ENCODE data around the gene KCTD2. TPM values are rescaled to one million over a fixed set of nuclear protein-coding genes. Genes with fewer than 3 reads are reported as not detected.
A peak's percentile ranks its signal among the peaks of the same experiment; 100 is the strongest.

The KCTD2 gene
- total and polyA plus RNA-seq, 9 of the 15 experiments (the other 6 are each of a cell fraction or from before 2014, with no cell fraction given), result 1.7 to 32.9 (median 15.8) TPM

GRCh38 chr17:75096082-75096625, 49.1 kb downstream of the KCTD2 start (continued):
- TF ChIP-seq FOXM1 (IDR thresholded peaks at IDR 0.05; ENCODE audit: low read depth) (no peak), FOXM1 (CRISPR knock-in tag; IDR thresholded peaks at IDR 0.05; ENCODE audit: low read depth) (no peak), HMGXB4 (CRISPR knock-in tag; IDR thresholded peaks at IDR 0.05) (no peak), ZHX1 (conservative IDR thresholded peaks at IDR 0.05; ENCODE audit: low read length) (no peak), ZFX (CRISPR knock-in tag; IDR thresholded peaks at IDR 0.05) (peak; percentile 65), FOXK2 (conservative IDR thresholded peaks at IDR 0.05 in 1 of 2, IDR thresholded peaks at IDR 0.05 in 1 of 2; ENCODE audit: low read depth in 2 of 2) (peak; percentile 85 to 91), GATAD2B (IDR thresholded peaks at IDR 0.05; ENCODE audit: borderline replicate concordance) (no peak), HNRNPLL (IDR thresholded peaks at IDR 0.05; ENCODE audit: low read depth, low read length, poor library complexity, severe bottlenecking) (no peak), MAX (CRISPR knock-in tag; IDR thresholded peaks at IDR 0.05) (no peak; the same call in 1 of the 2 replicates), CHD4 (IDR thresholded peaks at IDR 0.05; ENCODE audit: insufficient read depth, insufficient replicate concordance, low read depth, low read length, poor library complexity, severe bottlenecking) (no peak), SNRNP70 (optimal IDR thresholded peaks at IDR 0.05; ENCODE audit: low read depth, low read length) (no peak), CREB1 (IDR thresholded peaks at IDR 0.05) (no peak; the same call in 1 of the 2 replicates), CREB1 (CRISPR knock-in tag; IDR thresholded peaks at IDR 0.05) (no peak), TCF7 (IDR thresholded peaks at IDR 0.05; ENCODE audit: borderline replicate concordance) (0 out of 2 replicates have a peak, but pooled peaks have one; percentile 30), CREB3 (tag; conservative IDR thresholded peaks at IDR 0.05; ENCODE audit: low read depth) (no peak)
